GM19468 (cell line): ENCODE data around the gene ARAP3.

Source experiments
- ATAC-seq: cut with Tn5 transposase; IDR thresholded peaks from one replicate; pipeline ENCODE4 v1.9.1; 2021; ENCODE audit warnings: mild to moderate bottlenecking, moderate library complexity, moderate number of reproducible peaks; ENCODE audit not compliant: unreplicated experiment; ENCODE audit errors: extremely low read depth

ARAP3 gene

DNA sequence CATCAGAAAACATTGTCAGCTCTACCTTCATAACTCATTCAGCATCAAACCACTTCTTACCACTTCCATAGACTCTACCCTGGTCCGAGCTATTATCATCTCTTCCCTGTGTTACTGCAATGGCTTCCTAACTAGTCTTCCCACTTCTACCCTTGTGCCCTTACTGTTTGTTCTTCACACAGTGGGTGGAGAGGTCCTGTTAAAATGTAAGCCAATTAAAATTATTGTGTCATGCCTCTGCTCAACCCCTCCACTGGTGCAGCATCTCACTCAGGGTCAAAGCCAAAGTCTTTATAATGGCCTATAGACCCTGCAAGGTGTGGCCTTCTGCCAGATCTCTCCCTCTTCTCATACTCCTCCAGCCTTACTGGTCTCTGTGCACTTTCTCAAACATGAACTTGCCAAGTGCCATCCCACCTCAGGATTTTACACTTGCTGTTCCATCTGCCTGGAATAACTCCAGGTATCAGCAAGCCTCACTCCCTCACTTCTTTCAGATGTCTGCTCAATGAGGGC lies 22.8 kb upstream of the ARAP3 start:
- ATAC-seq: no peak

DNA sequence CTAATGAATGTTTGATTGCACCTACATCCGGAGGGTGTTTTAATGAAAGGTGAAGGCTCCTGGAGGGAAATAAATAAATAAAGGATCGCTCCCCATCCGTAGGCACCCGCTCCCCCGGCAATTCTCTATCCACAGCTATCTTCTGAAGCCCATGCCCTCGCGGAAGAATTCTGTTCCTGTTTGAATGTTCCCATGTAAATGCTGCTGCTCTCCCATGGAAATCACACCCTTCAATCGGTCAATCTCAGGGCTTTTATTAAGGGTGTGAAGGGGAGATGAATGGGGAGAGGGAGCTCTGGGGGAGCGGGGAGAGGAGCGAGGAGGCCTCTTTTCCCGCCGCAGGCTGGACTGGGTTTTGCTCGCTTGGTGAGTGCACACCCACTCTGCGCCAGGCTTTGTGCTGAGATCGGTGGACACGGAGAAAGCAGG lies 21.1 kb upstream of the ARAP3 start:
- ATAC-seq: no peak

DNA sequence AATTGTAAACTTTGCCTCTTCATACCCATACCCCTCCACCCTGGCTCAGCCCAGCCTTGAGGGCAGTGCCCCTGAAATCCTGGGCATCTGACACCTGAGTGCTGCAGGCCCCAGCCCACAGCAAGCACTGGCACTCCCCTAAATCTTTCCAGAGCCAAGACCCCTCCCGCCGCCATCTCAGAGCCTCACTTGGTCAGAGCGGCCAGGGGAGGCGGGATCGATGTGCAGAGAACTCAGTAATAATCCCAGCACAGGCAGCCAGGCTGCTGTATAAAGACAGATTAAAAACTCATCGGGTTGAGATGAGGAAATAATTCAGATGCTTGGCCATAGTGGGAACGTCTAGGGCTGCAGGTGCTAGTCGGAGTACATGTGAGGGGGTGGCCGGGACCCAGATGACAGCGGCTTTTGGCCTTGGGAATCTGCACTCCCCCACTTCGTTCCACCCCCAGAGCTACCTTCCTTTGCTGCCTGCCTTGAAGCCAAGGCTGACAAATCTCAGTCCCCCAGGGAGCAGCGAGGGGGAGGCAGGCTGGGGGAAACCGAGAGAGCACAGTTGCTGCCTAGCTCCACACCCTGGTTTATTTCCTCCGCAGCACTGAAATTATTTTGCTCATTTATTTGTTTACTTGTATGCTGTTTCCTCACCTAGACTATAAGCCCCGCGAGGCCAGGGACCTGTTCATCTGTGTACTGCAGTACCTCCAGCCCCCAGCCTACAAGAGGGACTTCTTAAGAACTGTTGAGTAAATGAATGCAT lies 19.5 kb upstream of the ARAP3 start:
- no peak for ATAC-seq

DNA sequence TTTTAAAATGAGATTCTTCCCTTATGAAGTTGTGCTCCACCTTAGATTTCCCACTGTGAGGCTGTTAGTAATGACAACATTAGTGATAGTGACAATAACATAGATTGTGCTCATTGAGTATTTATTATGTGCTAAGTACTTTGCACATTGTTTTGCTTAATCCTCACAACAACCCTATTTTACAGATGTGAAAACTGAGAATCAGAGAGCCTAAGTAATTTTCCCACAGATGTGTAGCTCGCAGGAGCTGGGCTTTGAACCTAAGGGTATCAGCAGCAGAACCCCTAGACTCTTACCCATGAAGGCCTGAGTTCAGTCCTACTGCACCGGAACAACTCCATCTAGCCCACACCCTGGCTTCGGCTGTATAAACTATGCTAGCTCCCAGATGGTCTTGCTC lies 15.6 kb upstream of the ARAP3 start:
- no peak for ATAC-seq

DNA sequence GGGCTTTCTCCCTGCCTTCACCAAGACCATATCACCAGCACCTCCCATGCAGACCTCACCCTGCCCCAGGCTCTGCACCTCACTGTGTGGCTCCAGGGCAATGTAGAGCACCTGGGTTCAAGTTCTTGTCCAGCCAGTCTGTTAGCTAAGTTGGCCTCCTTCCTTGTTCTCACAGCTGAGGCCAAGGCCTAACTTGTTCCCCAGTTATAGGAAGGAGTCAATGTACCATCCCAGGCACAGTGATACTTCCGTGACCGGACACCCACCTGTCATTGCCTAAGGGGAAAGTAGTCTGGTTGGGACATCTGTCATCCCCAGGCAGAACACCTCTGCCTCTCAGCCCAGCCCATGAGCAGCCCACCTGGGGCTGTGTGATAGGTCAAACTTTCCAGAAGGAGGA lies 14.4 kb upstream of the ARAP3 start:
- ATAC-seq: no peak

DNA sequence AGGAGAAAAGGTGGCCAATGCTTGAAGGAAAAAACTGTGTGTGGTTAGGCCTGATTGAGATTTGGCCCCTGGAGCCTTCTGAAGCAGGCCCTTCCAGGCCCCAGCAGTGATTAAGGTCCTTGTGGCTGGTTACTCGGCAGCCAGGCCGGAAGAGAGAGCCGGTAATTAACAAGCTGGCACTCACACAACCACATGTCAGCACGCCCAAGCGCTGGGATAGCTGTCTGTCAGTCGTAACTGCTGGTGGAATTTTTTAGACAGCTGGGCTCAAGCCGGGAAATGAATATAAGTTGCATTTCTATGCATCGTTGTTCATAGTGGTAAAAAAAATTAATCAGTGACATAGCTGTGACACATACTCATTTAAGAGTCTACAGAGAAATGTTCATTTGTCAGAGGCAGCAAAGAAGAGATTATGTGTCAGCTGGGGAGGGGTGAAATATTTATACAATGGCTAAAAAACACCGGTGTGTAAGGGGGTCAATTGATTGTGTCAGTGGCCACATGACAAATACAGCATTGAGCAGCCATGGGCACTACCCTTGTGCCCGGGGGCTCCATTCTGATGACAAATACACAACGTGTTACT lies 13.7 kb upstream of the ARAP3 start:
- no peak for ATAC-seq

DNA sequence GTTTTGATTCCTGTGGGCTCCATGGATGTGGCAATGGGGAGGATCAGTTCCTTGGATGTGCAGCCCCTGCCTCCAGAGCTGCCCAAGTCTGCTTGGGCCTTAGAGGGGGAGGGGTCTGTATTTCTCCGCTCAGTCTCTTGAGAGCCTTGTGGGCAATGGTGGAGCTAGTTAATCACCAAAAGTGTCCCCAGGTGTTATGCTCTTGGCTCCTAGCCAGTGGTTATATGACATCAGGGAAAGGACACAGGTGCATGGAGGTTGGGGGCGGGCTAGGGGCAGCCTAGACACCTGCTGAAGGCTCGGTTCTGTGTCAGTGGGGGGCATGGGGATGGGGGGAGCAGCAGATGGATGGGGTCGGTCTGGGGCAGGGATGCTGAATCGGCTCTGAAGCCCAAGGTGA lies 12.4 kb upstream of the ARAP3 start:
- ATAC-seq: no peak

DNA sequence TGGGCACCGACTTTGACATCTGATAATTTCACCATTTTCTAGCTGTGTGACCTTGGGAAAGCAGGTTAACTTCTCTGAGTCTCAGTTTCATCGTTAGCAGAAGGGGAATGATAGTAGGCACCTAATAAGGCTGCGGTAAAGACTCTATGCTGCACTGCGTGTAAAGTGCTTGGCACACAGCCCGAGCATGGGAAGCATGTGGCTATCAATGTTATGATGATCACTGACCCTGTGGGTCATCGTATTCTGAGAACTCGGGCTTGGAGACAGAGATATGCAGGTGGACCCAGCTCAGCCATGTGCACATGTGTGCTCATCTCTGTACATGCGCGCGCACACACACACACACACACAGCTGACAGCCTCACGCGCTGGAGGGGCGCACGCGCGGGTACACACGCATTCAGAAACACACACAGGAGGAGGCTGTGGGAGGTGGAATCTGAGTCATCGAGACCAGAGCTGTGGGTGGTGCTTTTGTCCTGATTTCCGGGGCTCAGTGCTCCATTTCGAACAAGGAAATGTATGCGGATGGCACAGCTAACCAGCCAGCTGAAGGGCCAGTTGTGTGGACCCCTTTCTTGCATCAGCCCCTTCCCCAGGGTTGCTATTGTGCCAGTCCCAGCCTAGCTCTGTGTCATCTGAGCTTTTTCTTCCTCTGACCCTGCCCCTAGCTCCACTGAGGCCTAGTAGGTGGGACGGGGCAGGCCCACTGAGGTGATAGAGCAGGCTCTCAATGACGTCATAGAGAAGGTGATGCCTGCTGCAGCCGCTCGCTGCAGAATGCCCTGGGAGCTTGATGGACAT lies 11.1 kb upstream of the ARAP3 start:
- no peak for ATAC-seq

DNA sequence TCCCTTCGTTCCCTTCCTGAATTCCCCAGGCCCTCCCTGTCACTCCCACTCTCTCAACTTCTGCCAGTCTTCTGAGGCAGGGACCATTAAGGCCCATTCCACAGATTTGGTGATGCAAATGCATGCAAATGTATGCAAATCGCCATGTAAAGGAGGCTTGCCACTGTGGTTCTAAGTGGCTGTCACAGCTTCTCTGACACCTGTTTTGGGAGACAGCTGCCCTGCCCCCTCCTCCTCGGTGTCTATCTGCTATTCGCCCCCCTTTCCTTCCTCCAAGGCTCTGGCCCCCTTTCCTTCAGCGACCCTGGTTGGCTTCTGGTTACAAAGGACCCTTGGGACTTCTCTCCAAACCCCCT lies 10.5 kb upstream of the ARAP3 start:
- ATAC-seq: no peak

DNA sequence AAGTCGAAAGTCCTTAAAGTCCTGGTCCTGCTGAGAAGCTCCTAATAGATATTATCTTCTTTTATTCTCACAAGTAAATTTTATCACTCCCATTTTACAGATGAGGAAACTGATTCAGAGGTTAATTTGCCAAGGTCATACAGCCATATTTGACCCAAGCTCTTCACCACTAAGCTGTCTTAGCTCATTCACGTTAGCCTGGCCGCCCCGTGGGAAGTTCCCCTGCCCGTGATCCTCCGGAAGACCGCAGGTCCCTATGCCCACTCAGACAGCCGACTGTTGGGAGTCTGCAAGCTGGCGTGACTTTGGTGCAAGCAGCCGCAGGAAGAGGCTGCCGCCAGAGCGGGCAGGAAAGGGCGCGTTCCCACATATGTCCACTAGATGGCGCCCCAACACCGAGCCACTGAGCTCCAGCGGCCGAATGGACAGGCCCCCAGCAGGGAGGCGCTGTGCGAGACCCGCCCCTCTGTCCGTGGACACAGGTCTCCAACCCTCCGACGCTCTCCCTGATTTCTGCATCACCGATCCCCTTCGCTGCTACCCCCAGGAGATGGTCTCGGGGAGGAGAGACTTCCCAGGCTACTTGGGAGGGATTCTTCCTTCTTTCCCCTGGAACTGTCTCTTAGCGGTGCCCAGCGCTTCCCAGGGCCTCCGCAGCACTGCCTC lies 10.0 kb upstream of the ARAP3 start:
- peak; percentile 79 for ATAC-seq

DNA sequence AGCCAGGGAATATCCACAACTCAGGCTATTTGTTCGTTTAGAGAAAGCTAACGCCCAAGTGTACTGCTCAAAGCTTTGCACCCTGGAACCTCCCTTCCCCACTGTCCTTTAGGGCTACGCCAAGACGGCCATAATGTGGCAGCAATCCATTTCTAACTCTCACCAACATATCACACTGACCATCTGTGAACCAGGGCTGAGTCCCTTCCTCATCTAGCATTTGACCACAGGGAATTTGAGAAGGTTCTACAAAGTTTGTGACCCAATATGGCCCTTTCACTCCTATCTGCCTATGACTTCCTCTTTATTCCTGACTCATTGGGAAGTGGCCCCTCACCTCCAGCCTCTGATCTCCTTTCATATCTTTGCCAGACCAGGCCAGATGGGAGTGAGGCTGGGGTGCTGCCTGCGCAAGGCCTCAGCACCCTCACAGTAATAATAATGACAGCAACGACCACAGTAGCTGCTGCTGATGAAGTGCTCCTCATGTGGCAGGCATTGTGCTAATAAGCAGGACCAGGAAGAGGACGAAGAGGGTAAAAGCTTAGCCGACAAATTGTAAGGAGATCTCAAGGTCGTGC lies 9.3 kb upstream of the ARAP3 start:
- no peak for ATAC-seq

DNA sequence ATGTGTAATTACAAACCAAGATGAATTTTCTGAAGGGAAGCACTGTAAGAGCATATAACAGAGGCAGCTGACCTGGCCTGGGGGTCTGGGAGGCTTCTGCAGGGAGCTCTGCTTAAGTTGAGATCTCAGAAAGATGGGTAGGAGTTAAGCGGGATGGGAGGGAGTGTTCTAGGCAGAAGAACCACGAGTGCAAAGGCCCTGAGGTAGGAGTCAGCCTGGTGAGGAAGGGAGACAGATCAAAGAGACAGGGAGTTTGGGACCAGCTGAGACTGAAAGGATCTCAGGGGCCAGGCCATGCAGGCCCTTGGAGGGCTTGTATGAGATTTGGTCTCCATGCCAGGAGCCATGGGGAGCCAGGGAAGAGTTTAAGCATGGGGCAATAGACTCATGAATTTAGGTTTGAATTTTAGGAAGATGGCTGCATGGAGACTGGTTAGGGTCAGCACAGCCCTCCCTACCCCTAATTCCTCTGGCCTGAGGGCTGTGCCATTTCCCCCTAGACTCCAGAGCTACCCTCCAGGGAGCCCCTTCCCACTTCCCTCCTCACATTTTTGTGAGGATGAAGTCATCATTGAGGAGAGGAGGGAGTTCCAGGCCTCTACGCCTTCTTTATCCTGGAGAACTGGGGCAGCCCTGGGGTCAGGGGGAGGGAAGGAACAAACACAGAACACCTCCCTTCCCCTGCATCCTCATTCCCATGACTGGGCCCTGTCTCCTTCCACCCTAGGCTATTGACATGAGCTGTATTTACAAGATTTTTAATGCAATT lies 4.8 kb upstream of the ARAP3 start:
- ATAC-seq: no peak

DNA sequence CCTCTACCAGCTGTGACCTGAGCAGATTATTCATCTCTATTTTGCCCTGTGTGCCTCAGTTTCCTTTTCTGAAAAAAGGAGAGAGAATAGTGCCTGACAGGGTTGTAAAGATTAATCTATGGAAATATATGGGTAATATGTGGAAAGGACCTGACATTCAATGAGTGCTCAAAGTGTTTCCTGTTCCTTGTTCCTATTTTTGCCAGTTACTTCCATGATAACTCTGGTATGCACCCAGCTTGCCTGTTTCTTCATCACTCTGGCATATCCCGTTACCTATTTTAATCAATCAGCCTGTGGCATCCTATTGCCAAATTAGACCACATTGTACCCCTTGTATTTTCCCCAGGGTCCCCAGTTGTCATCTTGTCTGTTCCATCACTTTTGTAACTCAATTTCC lies 3.6 kb upstream of the ARAP3 start:
- no peak for ATAC-seq

DNA sequence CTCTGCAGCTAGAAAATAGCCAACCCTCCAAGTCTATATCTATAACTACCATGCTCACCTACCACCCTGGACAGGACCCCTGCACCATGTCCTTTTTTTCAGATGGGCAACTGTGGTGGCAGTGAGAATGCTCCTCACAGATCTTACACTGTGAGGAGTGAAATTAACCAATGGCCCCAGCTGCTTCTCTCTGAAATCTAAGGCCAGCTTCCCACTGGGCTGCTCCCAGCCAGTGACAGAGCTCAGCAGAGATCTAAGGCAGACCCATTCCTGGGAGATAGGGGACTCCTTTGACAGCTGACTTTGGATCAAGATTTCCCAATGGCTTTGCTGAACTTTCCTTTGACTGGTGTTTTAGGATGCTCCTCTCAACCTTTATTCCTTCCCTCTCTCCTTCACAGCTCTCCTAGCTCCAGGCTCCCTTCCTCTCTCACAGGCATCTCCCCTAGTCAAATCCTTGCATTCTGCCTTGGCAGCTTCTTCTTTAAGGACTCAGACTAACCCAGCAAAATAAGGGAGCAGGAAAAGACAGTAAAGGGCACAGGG lies 1.6 kb upstream of the ARAP3 start:
- ATAC-seq: no peak

DNA sequence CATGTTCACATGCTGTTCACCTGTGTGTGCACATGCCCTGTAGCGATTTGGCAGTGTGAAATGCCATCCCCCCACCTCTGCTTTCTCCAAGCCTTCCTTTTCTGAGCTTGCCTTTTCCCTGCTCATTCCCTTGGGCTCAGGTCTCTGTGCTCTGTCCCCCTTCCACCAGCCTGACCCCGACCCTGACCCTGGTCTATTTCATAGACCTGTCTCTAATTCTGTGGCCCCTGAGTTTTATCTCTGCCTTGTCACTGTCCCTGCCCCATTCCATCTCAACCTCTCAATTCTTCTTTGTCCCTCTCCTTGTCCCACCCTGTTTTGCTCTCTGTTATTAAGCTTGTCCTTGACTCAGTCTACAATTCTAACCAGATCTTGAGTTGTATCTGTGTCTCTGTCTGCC lies 735 bp downstream of the ARAP3 start:
- ATAC-seq: no peak

DNA sequence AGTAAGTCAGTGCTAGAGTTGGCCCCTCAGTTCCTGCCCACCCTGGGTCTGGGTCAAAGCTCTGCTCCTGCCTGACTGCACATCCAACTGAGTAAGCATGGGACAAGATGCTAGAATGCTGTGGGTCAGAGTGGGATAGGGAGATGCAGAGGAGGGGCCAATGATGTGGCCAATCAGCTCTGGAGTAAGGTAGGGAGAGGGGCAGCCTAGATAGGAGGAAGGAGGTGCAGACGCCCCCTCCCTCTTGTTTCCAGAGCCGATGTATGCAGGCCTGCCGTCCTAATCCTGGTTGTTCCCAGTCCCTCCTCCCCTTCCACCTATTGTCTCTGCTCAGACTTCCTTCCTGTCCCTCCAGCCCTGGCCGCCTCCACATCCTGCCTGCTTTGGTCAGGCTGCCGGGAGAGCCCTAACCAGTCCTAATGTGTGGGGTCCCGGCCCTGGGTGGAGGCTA lies 1.3 kb downstream of the ARAP3 start:
- ATAC-seq: no peak

DNA sequence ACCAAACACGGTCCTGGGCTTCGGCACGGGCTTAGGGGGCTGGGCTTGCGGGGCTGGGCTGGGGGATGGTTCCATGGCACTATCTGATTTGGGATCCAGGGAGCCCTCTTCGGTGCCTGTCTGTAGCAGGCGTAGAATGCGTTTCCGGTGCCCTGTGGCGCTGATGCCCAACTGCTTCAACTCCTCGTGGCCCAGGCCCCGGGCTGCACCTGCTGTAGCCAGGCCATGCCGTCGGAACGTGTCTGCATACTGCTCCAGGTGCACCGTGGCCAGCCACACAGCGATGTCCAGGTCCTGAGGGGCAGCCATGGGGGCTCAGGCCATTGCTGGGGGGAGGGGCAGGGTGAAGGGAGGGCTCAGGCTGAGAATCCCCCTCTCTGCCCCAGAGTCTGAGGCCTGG lies 1.9 kb downstream of the ARAP3 start:
- no peak for ATAC-seq

DNA sequence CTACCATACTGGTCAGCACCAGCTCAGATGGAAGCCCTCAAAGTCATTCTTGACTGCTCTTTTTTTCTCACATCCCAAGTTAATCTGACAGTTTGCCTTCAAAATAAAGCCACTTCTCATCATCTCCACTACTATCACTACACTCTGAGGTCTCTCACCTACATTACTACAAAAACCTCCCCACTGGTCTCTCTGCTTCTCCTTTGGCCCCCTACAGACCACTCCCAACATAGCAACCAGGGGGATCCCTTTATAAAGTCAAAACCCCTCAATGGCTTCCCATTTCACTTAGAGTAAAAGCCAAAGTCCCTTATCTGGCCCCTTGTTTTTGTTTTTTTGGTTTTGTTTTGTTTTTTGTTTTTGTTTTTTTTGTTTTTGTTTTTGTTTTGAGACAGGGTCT lies 4.6 kb downstream of the ARAP3 start:
- ATAC-seq: no peak

DNA sequence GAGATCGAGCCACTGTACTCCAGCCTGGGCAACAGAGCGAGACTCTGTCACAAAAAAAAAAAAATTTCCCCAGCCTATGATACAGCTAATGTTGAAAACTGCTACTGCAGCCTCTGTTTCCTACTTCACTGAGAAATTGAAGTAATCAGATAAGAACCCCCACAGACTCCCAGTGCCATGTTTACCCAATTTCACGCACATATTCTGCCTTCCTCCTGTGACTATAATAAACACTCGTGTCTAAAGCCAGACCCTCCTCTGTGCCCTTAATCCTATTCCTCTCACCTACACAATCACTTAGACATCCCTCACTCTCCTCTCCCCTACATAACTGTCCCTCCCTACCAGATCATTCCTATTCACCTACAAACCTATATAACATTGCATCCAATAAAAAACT lies 6.4 kb downstream of the ARAP3 start:
- ATAC-seq: no peak
